ENCODE data around the gene ZFAND2B. TPM values are rescaled to one million over a fixed set of nuclear protein-coding genes. Genes with fewer than 3 reads are reported as not detected.

Gene ZFAND2B
- total RNA-seq, 1 experiment from 2014 or later = 31.4 TPM

DNA sequence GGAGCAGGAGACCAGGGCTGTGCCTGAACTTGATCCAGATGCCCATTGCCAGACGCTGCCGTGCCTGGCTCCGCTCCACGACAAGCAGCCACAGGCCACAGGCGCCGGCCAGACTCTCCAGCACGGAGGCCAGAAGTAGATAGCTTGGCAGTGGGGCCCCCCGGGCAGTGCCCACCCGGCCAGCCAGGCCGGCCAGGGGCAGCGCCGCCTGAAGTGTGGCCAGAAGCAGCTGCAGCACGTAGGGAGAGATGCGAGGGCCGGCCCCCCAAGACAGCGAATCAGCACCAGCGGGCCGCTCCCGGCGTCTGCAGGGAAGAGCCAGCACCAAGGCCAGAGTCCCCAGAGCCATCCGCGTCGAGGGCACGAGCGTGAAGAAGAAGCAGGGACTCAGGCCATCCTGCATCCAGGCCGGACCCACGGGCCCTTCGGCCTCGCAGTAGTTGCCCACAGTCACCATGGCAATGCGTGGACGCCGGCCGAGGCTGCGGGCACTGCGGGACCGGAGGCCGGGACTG lies 11.7 kb downstream of the ZFAND2B start:
- RAD21 ChIA-PET (ENCODE audit: low non-redundant PET in 1 of 2, low total read pairs in 2 of 2, uncharacterized antibody in 2 of 2, unreplicated experiment in 2 of 2) = interaction anchor here (0.8 to 1.5 kb wide), 2 partner anchors 42 kb away, joined by 3 to 5 read pairs; partner anchors contain the start of gene CNPPD1 (in 1 of the 2)
- Histone ChIP-seq H3K4me1 (ENCODE audit: control insufficient read depth in 1 of 2, insufficient read depth in 2 of 2, low read length in 2 of 2) (peaks cover 9 to 37% of the 10 kb centered on the region in 2 experiments; a peak in 3 of 4 replicates), H4K20me1 (ENCODE audit: insufficient read depth) (no peaks in the 10 kb centered on the region), H3K9ac (ENCODE audit: low read length) (peak overlapping the region; percentile 76), H3K9me3 (ENCODE audit: control insufficient read depth in 1 of 2, insufficient read depth in 1 of 2, low read depth in 1 of 2, low read length in 2 of 2) (no peaks in the 10 kb centered on the region), H3K27ac (ENCODE audit: low read depth, low read length) (peak overlapping the region; percentile 81), H3K4me2 (ENCODE audit: low read length) (peak overlapping the region; percentile 100), H3K27me3 (ENCODE audit: insufficient read depth, low read length) (no peaks in the 10 kb centered on the region), H3K4me3 (replicated peaks in 1 of 2; ENCODE audit: low read depth in 1 of 2, low read length in 2 of 2) (peak overlapping the region; percentile 56 to 70), H3K36me3 (ENCODE audit: control insufficient read depth in 1 of 2, insufficient read depth in 2 of 2, low read length in 2 of 2) (peaks cover 8 to 20% of the 10 kb centered on the region in 2 experiments; a peak in 2 of 4 replicates), H3K79me2 (ENCODE audit: insufficient read depth, low read length) (no peaks in the 10 kb centered on the region), H2AFZ (ENCODE audit: low read depth, low read length, poor library complexity, severe bottlenecking) (no peak overlapping the region), H3K9me2 (ENCODE audit: insufficient read depth) (no peaks in the 10 kb centered on the region)
- TF ChIP-seq, protein P1, sequence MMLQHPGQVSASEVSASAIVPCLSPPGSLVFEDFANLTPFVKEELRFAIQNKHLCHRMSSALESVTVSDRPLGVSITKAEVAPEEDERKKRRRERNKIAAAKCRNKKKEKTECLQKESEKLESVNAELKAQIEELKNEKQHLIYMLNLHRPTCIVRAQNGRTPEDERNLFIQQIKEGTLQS (IDR thresholded peaks at IDR 0.05) = no peak
- TF ChIP-seq EZH2phosphoT487 (IDR thresholded peaks at IDR 0.05; ENCODE audit: borderline replicate concordance) = no peak
- TF ChIP-seq POLR2AphosphoS5 (IDR thresholded peaks at IDR 0.05; ENCODE audit: low read depth, low read length) = no peak
- no peak for TF ChIP-seq ZNF274 (IDR thresholded peaks at IDR 0.05; ENCODE audit: low read depth, low read length)
- no peak for TF ChIP-seq CEBPB (IDR thresholded peaks at IDR 0.05; ENCODE audit: low read depth)
- TF ChIP-seq, protein P2, sequence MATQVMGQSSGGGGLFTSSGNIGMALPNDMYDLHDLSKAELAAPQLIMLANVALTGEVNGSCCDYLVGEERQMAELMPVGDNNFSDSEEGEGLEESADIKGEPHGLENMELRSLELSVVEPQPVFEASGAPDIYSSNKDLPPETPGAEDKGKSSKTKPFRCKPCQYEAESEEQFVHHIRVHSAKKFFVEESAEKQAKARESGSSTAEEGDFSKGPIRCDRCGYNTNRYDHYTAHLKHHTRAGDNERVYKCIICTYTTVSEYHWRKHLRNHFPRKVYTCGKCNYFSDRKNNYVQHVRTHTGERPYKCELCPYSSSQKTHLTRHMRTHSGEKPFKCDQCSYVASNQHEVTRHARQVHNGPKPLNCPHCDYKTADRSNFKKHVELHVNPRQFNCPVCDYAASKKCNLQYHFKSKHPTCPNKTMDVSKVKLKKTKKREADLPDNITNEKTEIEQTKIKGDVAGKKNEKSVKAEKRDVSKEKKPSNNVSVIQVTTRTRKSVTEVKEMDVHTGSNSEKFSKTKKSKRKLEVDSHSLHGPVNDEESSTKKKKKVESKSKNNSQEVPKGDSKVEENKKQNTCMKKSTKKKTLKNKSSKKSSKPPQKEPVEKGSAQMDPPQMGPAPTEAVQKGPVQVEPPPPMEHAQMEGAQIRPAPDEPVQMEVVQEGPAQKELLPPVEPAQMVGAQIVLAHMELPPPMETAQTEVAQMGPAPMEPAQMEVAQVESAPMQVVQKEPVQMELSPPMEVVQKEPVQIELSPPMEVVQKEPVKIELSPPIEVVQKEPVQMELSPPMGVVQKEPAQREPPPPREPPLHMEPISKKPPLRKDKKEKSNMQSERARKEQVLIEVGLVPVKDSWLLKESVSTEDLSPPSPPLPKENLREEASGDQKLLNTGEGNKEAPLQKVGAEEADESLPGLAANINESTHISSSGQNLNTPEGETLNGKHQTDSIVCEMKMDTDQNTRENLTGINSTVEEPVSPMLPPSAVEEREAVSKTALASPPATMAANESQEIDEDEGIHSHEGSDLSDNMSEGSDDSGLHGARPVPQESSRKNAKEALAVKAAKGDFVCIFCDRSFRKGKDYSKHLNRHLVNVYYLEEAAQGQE (IDR thresholded peaks at IDR 0.05; ENCODE audit: low read depth) = no peak; the same call in 1 of the 2 replicates
- TF ChIP-seq FOSL1 (IDR thresholded peaks at IDR 0.05; ENCODE audit: low read depth) = no peak
- TF ChIP-seq CBX3 (IDR thresholded peaks at IDR 0.05; ENCODE audit: low read depth) = no peak
- no peak for TF ChIP-seq JUND (IDR thresholded peaks at IDR 0.05)
- no peak for TF ChIP-seq EGR1 (IDR thresholded peaks at IDR 0.05; ENCODE audit: low read depth)
- TF ChIP-seq EZH2 (IDR thresholded peaks at IDR 0.05) = no peak
- TF ChIP-seq YY1 (IDR thresholded peaks at IDR 0.05; ENCODE audit: extremely low read depth, insufficient replicate concordance, low read depth, low read length) = no peak
- no peak for TF ChIP-seq ZFX (IDR thresholded peaks at IDR 0.05)
- no peak for TF ChIP-seq SRF (IDR thresholded peaks at IDR 0.05; ENCODE audit: low read depth)
- no peak for TF ChIP-seq SP1 (IDR thresholded peaks at IDR 0.05; ENCODE audit: low read depth)
- TF ChIP-seq TCF7L2 (IDR thresholded peaks at IDR 0.05; ENCODE audit: borderline replicate concordance, extremely low read depth, insufficient read depth, insufficient read length) = no peak
- TF ChIP-seq, protein P3, sequence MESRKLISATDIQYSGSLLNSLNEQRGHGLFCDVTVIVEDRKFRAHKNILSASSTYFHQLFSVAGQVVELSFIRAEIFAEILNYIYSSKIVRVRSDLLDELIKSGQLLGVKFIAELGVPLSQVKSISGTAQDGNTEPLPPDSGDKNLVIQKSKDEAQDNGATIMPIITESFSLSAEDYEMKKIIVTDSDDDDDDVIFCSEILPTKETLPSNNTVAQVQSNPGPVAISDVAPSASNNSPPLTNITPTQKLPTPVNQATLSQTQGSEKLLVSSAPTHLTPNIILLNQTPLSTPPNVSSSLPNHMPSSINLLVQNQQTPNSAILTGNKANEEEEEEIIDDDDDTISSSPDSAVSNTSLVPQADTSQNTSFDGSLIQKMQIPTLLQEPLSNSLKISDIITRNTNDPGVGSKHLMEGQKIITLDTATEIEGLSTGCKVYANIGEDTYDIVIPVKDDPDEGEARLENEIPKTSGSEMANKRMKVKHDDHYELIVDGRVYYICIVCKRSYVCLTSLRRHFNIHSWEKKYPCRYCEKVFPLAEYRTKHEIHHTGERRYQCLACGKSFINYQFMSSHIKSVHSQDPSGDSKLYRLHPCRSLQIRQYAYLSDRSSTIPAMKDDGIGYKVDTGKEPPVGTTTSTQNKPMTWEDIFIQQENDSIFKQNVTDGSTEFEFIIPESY (IDR thresholded peaks at IDR 0.05; ENCODE audit: extremely low read depth, insufficient replicate concordance, low read length) = no peak
- no peak for TF ChIP-seq POLR2A (IDR thresholded peaks at IDR 0.05; ENCODE audit: borderline replicate concordance, extremely low read depth, insufficient read depth, insufficient read length)
- TF ChIP-seq SIN3A (IDR thresholded peaks at IDR 0.05; ENCODE audit: low read depth) = no peak; the same call in 1 of the 2 replicates
- intact Hi-C loops (cut with micrococcal nuclease) = no loop called here
- no peak for DNase-seq (ENCODE audit: low read depth, low spot score)
- peak; percentile 79 for ATAC-seq
- POLR2A ChIA-PET = interaction anchor here (1.0 to 2.3 kb wide), 4 partner anchors 12 to 77 kb away, joined by 3 to 18 read pairs (median 4); partner anchors contain the start of genes GLB1L, STK16 and ZFAND2B
- CTCF ChIA-PET = interaction anchor here (1.2 to 2.7 kb wide), 4 partner anchors 11 to 77 kb away, joined by 3 to 12 read pairs (median 4); partner anchors contain the start of gene ZFAND2B
- BruUV-seq (replicated peaks) = no TSS peak
